ENCODE measurements around the gene PLTP. TPM values are rescaled to one million over a fixed set of nuclear protein-coding genes. Genes with fewer than 3 reads are reported as not detected.

PLTP gene
- total RNA-seq, 1 experiment from 2014 or later = 4.7 TPM

DNA sequence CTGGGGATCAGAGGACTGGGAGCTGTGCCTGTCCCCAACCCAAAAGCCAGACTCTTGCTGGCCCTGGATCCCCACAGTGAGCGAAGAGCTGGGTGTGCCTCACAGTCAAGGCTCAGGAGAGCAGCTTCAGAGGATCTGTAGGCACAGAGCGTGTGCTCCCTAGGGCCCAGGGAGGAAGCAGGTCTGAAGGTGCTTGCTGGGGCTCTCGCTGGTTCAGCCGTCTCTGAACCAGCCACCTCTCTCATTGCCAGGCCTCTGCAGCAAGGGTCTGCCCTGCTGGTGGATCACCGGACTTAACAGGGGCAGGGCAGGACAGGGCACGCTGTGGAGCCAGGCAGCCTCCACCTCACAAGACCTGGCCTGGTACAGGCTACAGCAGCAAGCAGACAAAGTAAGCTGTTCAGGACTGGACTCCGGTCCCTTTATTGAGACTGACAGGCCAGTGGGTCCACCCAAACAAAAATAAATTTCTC lies 36.3 kb upstream of the PLTP start:
- no peak for ATAC-seq
- intact Hi-C loops (cut with micrococcal nuclease) = no loop called here
- BruUV-seq (replicated peaks) = no TSS peak

More for the DNA sequence above, 36.3 kb upstream of the PLTP start:
- POLR2A ChIA-PET = interaction anchor here (0.9 to 1.7 kb wide), 2 partner anchors 10 to 14 kb away, joined by 3 to 8 read pairs; partner anchors contain the start of gene PCIF1
- Histone ChIP-seq H3K9me3 (ENCODE audit: control insufficient read depth in 1 of 2, insufficient read depth in 1 of 2, low read depth in 1 of 2, low read length in 2 of 2) (no peaks in the 10 kb centered on the region), H3K36me3 (ENCODE audit: control insufficient read depth in 1 of 2, insufficient read depth in 2 of 2, low read length in 2 of 2) (peaks cover 23 to 36% of the 10 kb centered on the region in 2 experiments; a peak in 3 of 4 replicates), H3K9me2 (ENCODE audit: insufficient read depth) (no peaks in the 10 kb centered on the region), H3K4me2 (ENCODE audit: low read length) (no peak overlapping the region), H3K79me2 (ENCODE audit: insufficient read depth, low read length) (no peaks in the 10 kb centered on the region), H3K9ac (ENCODE audit: low read length) (no peak overlapping the region), H2AFZ (ENCODE audit: low read depth, low read length, poor library complexity, severe bottlenecking) (no peak overlapping the region), H3K27ac (ENCODE audit: low read depth, low read length) (no peak overlapping the region; the same call in 1 of the 2 replicates), H3K27me3 (ENCODE audit: insufficient read depth, low read length) (no peaks in the 10 kb centered on the region), H3K4me3 (replicated peaks in 1 of 2; ENCODE audit: low read depth in 1 of 2, low read length in 2 of 2) (no peak overlapping the region), H3K4me1 (ENCODE audit: control insufficient read depth in 1 of 2, insufficient read depth in 2 of 2, low read length in 2 of 2) (peaks cover 0 to 4% of the 10 kb centered on the region in 2 experiments; a peak in 1 of 4 replicates), H4K20me1 (ENCODE audit: insufficient read depth) (no peaks in the 10 kb centered on the region)
- CTCF ChIA-PET = no interaction called here
- RAD21 ChIA-PET (ENCODE audit: low non-redundant PET in 1 of 2, low total read pairs in 2 of 2, uncharacterized antibody in 2 of 2, unreplicated experiment in 2 of 2) = no interaction called here
- no peak for TF ChIP-seq ZNF274 (IDR thresholded peaks at IDR 0.05; ENCODE audit: low read depth, low read length)
- no peak for TF ChIP-seq RAD21 (IDR thresholded peaks at IDR 0.05; ENCODE audit: low read depth)
- TF ChIP-seq CTCF (IDR thresholded peaks at IDR 0.05 in 2 of 3, conservative IDR thresholded peaks at IDR 0.05 in 1 of 3; ENCODE audit: borderline replicate concordance in 1 of 3, insufficient read depth in 1 of 3, low read depth in 2 of 3, low read length in 2 of 3) = no peak
- TF ChIP-seq POLR2A (IDR thresholded peaks at IDR 0.05; ENCODE audit: borderline replicate concordance, extremely low read depth, insufficient read depth, insufficient read length) = no peak
- TF ChIP-seq POLR2AphosphoS5 (IDR thresholded peaks at IDR 0.05; ENCODE audit: low read depth, low read length) = no peak
- TF ChIP-seq TCF7L2 (IDR thresholded peaks at IDR 0.05; ENCODE audit: borderline replicate concordance, extremely low read depth, insufficient read depth, insufficient read length) = no peak
- TF ChIP-seq, protein P1, sequence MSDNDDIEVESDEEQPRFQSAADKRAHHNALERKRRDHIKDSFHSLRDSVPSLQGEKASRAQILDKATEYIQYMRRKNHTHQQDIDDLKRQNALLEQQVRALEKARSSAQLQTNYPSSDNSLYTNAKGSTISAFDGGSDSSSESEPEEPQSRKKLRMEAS (IDR thresholded peaks at IDR 0.05) = no peak
- TF ChIP-seq EGR1 (IDR thresholded peaks at IDR 0.05; ENCODE audit: low read depth) = no peak
- TF ChIP-seq ATF3 (IDR thresholded peaks at IDR 0.05) = no peak
- TF ChIP-seq JUND (IDR thresholded peaks at IDR 0.05) = no peak
- TF ChIP-seq CEBPB (IDR thresholded peaks at IDR 0.05; ENCODE audit: low read depth) = no peak
- TF ChIP-seq SIN3A (IDR thresholded peaks at IDR 0.05; ENCODE audit: low read depth) = no peak
- TF ChIP-seq, protein P2, sequence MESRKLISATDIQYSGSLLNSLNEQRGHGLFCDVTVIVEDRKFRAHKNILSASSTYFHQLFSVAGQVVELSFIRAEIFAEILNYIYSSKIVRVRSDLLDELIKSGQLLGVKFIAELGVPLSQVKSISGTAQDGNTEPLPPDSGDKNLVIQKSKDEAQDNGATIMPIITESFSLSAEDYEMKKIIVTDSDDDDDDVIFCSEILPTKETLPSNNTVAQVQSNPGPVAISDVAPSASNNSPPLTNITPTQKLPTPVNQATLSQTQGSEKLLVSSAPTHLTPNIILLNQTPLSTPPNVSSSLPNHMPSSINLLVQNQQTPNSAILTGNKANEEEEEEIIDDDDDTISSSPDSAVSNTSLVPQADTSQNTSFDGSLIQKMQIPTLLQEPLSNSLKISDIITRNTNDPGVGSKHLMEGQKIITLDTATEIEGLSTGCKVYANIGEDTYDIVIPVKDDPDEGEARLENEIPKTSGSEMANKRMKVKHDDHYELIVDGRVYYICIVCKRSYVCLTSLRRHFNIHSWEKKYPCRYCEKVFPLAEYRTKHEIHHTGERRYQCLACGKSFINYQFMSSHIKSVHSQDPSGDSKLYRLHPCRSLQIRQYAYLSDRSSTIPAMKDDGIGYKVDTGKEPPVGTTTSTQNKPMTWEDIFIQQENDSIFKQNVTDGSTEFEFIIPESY (IDR thresholded peaks at IDR 0.05; ENCODE audit: extremely low read depth, insufficient replicate concordance, low read length) = no peak
- TF ChIP-seq SRF (IDR thresholded peaks at IDR 0.05; ENCODE audit: low read depth) = no peak
- TF ChIP-seq EZH2 (IDR thresholded peaks at IDR 0.05) = no peak
- no peak for TF ChIP-seq REST (IDR thresholded peaks at IDR 0.05; ENCODE audit: low read depth)
- TF ChIP-seq SP1 (IDR thresholded peaks at IDR 0.05; ENCODE audit: low read depth) = no peak
- TF ChIP-seq ELF1 (IDR thresholded peaks at IDR 0.05; ENCODE audit: borderline replicate concordance, low read depth) = no peak
- DNase-seq (ENCODE audit: low read depth, low spot score) = no peak

Measured in HCT116 (cell line).